Lung (tissue), 12 donors: ENCODE measurements around the gene UBA5. TPM values are rescaled to one million over a fixed set of nuclear protein-coding genes. Genes with fewer than 3 reads are reported as not detected.

Experiments
- ATAC-seq: fragments of 200-7000 bp; cut with Tn5 transposase; one replicate; pipeline ENCODE4 v1.9.1; 2020; ENCODE audit warnings: moderate number of reproducible peaks; ENCODE audit not compliant: insufficient read depth, low FRiP score
- DNase-seq, 3 donors: peaks; one replicate each; pipeline ENCODE4 v3.0.0-alpha.2; 2013 to 2017
- H3K27ac ChIP-seq, 2 donors: one replicate each; pipeline ENCODE4 v1.5.1; 2013; ENCODE audit warnings: mild to moderate bottlenecking in 2 of 2, moderate library complexity in 2 of 2, control low read depth in 1 of 2, inconsistent platforms in 1 of 2, low read depth in 1 of 2, low read length in 1 of 2
- H3K27me3 ChIP-seq, 3 donors: one replicate each; pipeline ENCODE4 v1.5.1; 2013; ENCODE audit warnings: low read length in 2 of 3; ENCODE audit not compliant: control insufficient read depth in 3 of 3, insufficient read depth in 3 of 3
- H3K36me3 ChIP-seq, 4 donors: one replicate each; pipeline ENCODE4 v1.5.1; 2013; ENCODE audit warnings: low read length in 4 of 4, mild to moderate bottlenecking in 1 of 4, moderate library complexity in 1 of 4; ENCODE audit not compliant: control insufficient read depth in 4 of 4, insufficient read depth in 4 of 4
- H3K4me1 ChIP-seq, 5 donors: one replicate each; pipeline ENCODE4 v1.5.1; 2013; ENCODE audit warnings: low read length in 5 of 5, mild to moderate bottlenecking in 2 of 5, moderate library complexity in 1 of 5; ENCODE audit not compliant: control insufficient read depth in 5 of 5, insufficient read depth in 5 of 5
- H3K4me3 ChIP-seq: one replicate; pipeline ENCODE4 v1.5.1; 2013; ENCODE audit warnings: mild to moderate bottlenecking, control low read depth, moderate library complexity
- H3K9ac ChIP-seq, 2 donors: one replicate each; pipeline ENCODE4 v1.5.1; 2013; ENCODE audit warnings: low read length in 2 of 2, control low read depth in 1 of 2; ENCODE audit not compliant: insufficient read depth in 1 of 2
- H3K9me3 ChIP-seq, 4 donors: one replicate each; pipeline ENCODE4 v1.5.1; 2013; ENCODE audit warnings: low read length in 3 of 4, mild to moderate bottlenecking in 1 of 4, moderate library complexity in 1 of 4; ENCODE audit not compliant: control insufficient read depth in 4 of 4, insufficient read depth in 3 of 4
- CTCF ChIP-seq: IDR thresholded peaks from 2 replicates; pipeline ENCODE4 v1.5.1; 2012; ENCODE audit warnings: mild to moderate bottlenecking; ENCODE audit errors: control extremely low read depth, extremely low read depth
- WGBS, 2 donors: extraction: QIAGEN DNeasy Blood & Tissue Kit; methylation state at CpG; one replicate each; pipeline ENCODE4 v1.1.7; 2013; 5-methylcytosine and 5-hydroxymethylcytosine counted together
- polyA plus RNA-seq, 2 donors: library from polyadenylated mRNA; stranded (reverse); fragments of 200-250 nt; gene quantifications; one replicate each; pipeline ENCODE4 v1.2.1, GENCODE V29; 2013
- total RNA-seq, 2 donors: library from RNA; depleted of rRNA in 1 of 2; stranded (reverse); fragments of >200 nt in 1 of 2; gene quantifications; one replicate each; pipeline ENCODE4 v1.2.1, GENCODE V29; 2014 to 2021
- donor health status: control.
- donor health status: control.
- donor health status: Bipolar disorder and iron deficiency.
- donor health status: healthy.
- donor health status: DM: yes; HTN: yes; CAD: no.

UBA5 gene
- total and polyA plus RNA-seq, 4 donors, result 22.6 to 68.2 (median 33.9) TPM

- Histone ChIP-seq H3K36me3 (peaks cover 10 to 44% (median 26%) of the 10 kb centered on the region in 4 donors), H3K9ac (no peak overlapping the region), H3K27me3 (no peaks in the 10 kb centered on the region), H3K9me3 (no peaks in the 10 kb centered on the region), H3K4me1 (peaks cover 0 to 8% (median 0%) of the 10 kb centered on the region in 5 donors), H3K27ac (no peak overlapping the region), H3K4me3 (no peak overlapping the region)
- no peak for DNase-seq
- no peak for TF ChIP-seq CTCF
- 93% methylated on average over 5 of the region's 5 CpGs for WGBS, 2 donors
- no peak for ATAC-seq
Measured at GRCh38 chr3:132713977-132714727, 54.0 kb downstream of the UBA5 start.

DNA sequence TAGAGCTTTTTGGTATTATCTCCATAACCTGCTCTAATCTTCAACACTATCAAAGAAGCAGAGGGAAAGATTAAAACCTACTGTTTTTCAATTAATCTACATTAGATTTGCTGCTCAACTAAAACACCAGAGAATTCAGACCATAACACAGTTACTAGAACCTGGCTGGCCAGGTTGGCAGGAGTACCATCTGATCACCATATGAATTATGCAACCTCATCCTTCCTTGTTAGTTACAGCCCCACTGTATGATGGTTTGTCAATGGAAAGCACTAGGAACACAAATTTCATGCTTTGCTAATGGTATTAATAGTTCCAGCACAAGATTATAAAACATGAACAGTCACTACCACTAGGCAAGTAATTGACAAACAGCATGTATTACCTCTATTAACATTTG, 56.2 kb downstream of the UBA5 start:
- Histone ChIP-seq H3K27me3 (no peaks in the 10 kb centered on the region), H3K27ac (no peak overlapping the region), H3K9me3 (no peaks in the 10 kb centered on the region), H3K9ac (no peak overlapping the region), H3K4me1 (peaks cover 0 to 18% (median 12%) of the 10 kb centered on the region in 5 donors), H3K36me3 (peaks cover 3 to 28% (median 15%) of the 10 kb centered on the region in 4 donors), H3K4me3 (no peak overlapping the region)
- TF ChIP-seq CTCF, result no peak
- no peak for DNase-seq
- ATAC-seq, result no peak

- no peak overlapping the region for H3K27ac ChIP-seq
- WGBS, 2 donors, result 57 to 73% methylated on average over 6 of the region's 6 CpGs
- H3K9me3 ChIP-seq, result no peaks in the 10 kb centered on the region
- H3K27me3 ChIP-seq, result no peaks in the 10 kb centered on the region
- DNase-seq (no peak), ATAC-seq (no peak)
- H3K9ac ChIP-seq, result peak overlapping the region in 1 of 2 donors; percentile 34
- peaks cover 1 to 24% (median 10%) of the 10 kb centered on the region in 4 donors for H3K36me3 ChIP-seq
- peaks cover 0 to 19% (median 17%) of the 10 kb centered on the region in 5 donors for H3K4me1 ChIP-seq
- H3K4me3 ChIP-seq, result no peak overlapping the region
- TF ChIP-seq CTCF, result no peak
Measured at GRCh38 chr3:132720228-132720627, 60.1 kb downstream of the UBA5 start.
